GM23338 (cell line): ENCODE data around the gene QRICH1. TPM values are rescaled to one million over a fixed set of nuclear protein-coding genes. Genes with fewer than 3 reads are reported as not detected.

Experiments
- ATAC-seq: fragments of 200-7000 bp; cut with Tn5 transposase; 3 replicates; pipeline ENCODE4 v1.9.1; 2020
- DNase-seq: peaks from one replicate; pipeline ENCODE4 v3.0.0-alpha.2; 2015; ENCODE audit warnings: low spot score
- H2AFZ ChIP-seq: fragments of 200-600 bp; sonication (generic); 2 replicates; pipeline ENCODE4 v1.8.0; 2016; ENCODE audit warnings: antibody characterized with exemption, mild to moderate bottlenecking, moderate library complexity
- H3F3A ChIP-seq: fragments of 200-600 bp; sonication (generic); replicated peaks from 2 replicates; pipeline ENCODE4 v1.8.0; 2017; ENCODE audit warnings: antibody characterized with exemption, mixed run types, low read depth
- H3K27ac ChIP-seq: fragments of 200-600 bp; sonication (generic); 2 replicates; pipeline ENCODE4 v1.6.1; 2016; ENCODE audit warnings: low read depth
- H3K27me3 ChIP-seq: fragments of 200-600 bp; sonication (generic); 2 replicates; pipeline ENCODE4 v1.8.0; 2016; ENCODE audit warnings: mild to moderate bottlenecking, mixed run types, moderate library complexity; ENCODE audit not compliant: insufficient read depth
- H3K36me3 ChIP-seq: fragments of 200-600 bp; sonication (generic); 2 replicates; pipeline ENCODE4 v1.8.0; 2016; ENCODE audit warnings: mild to moderate bottlenecking; ENCODE audit not compliant: insufficient read depth
- H3K4me1 ChIP-seq: fragments of 200-600 bp; sonication (generic); 2 replicates; pipeline ENCODE4 v1.8.0; 2016; ENCODE audit warnings: mild to moderate bottlenecking, moderate library complexity; ENCODE audit not compliant: insufficient read depth
- H3K4me2 ChIP-seq: fragments of 200-600 bp; sonication (generic); 2 replicates; pipeline ENCODE4 v1.7.1; 2017; ENCODE audit warnings: mixed run types
- H3K4me3 ChIP-seq: fragments of 200-600 bp; sonication (generic); 2 replicates; pipeline ENCODE4 v1.6.1; 2016; ENCODE audit warnings: mixed run types
- H3K79me2 ChIP-seq: fragments of 200-600 bp; sonication (generic); replicated peaks from 2 replicates; pipeline ENCODE4 v1.8.0; 2017; ENCODE audit warnings: mild to moderate bottlenecking; ENCODE audit not compliant: insufficient read depth
- H3K9me2 ChIP-seq: fragments of 200-600 bp; sonication (generic); 2 replicates; pipeline ENCODE4 v1.8.0; 2017; ENCODE audit not compliant: insufficient read depth
- H4K20me1 ChIP-seq: fragments of 200-600 bp; sonication (generic); replicated peaks from 2 replicates; pipeline ENCODE4 v1.8.0; 2017; ENCODE audit warnings: mild to moderate bottlenecking; ENCODE audit not compliant: insufficient read depth
- H3K27ac Mint-ChIP-seq: 2 replicates; pipeline ENCODE4 v1.8.0; 2020; ENCODE audit warnings: inconsistent platforms, mild to moderate bottlenecking, moderate library complexity, mixed read lengths
- H3K27me3 Mint-ChIP-seq: 3 replicates; pipeline ENCODE4 v1.8.0; 2022; ENCODE audit warnings: low read depth, mild to moderate bottlenecking, moderate library complexity, mixed read lengths, inconsistent platforms; ENCODE audit not compliant: insufficient read depth, poor library complexity
- H3K36me3 Mint-ChIP-seq: 3 replicates; pipeline ENCODE4 v1.8.0; 2021; ENCODE audit warnings: low read depth, mild to moderate bottlenecking, inconsistent platforms, moderate library complexity, mixed read lengths
- H3K4me1 Mint-ChIP-seq: 3 replicates; pipeline ENCODE4 v1.8.0; 2020; ENCODE audit warnings: mild to moderate bottlenecking, inconsistent platforms, mixed read lengths
- H3K4me3 Mint-ChIP-seq: 3 replicates; pipeline ENCODE4 v1.8.0; 2021; ENCODE audit warnings: moderate library complexity, mild to moderate bottlenecking, inconsistent platforms, mixed read lengths
- H3K9me3 Mint-ChIP-seq: 3 replicates; pipeline ENCODE4 v1.8.0; 2020; ENCODE audit warnings: moderate library complexity, mild to moderate bottlenecking, inconsistent platforms, mixed read lengths
- CREB1 ChIP-seq: fragments of 250-450 bp; sonication (Bioruptor Pico); IDR thresholded peaks from 2 replicates; pipeline ENCODE4 v1.5.0; 2020; ENCODE audit warnings: low read depth, mild to moderate bottlenecking, moderate library complexity
- CTCF ChIP-seq, 2 experiments: fragments of 200-600 bp in 1 of 2; sonication (generic) in 1 of 2; conservative IDR thresholded peaks; 2 replicates each; pipeline versions ENCODE4 v1.5.1 to v1.6.1; 2016 to 2017; ENCODE audit warnings: antibody characterized with exemption in 2 of 2, low read depth in 2 of 2, mild to moderate bottlenecking in 2 of 2, moderate library complexity in 1 of 2
- ETS1 ChIP-seq: IDR thresholded peaks from 2 replicates; pipeline ENCODE4 v1.6.1; 2016; ENCODE audit warnings: antibody characterized with exemption
- EZH2 ChIP-seq: fragments of 200-600 bp; sonication (generic); IDR thresholded peaks from one replicate; pipeline ENCODE4 v1.8.0; 2017; ENCODE audit warnings: antibody characterized with exemption, mild to moderate bottlenecking, low read depth; ENCODE audit not compliant: unreplicated experiment
- EZH2phosphoT487 ChIP-seq: fragments of 200-600 bp; sonication (generic); IDR thresholded peaks from one replicate; pipeline ENCODE4 v1.8.1; 2018; ENCODE audit warnings: antibody characterized with exemption; ENCODE audit not compliant: unreplicated experiment
- JUNB ChIP-seq: IDR thresholded peaks from one replicate; pipeline ENCODE4 v1.6.1; 2016; ENCODE audit warnings: antibody characterized with exemption; ENCODE audit not compliant: unreplicated experiment
- NANOG ChIP-seq: IDR thresholded peaks from 2 replicates; pipeline ENCODE4 v1.6.1; 2016; ENCODE audit warnings: antibody characterized with exemption, borderline replicate concordance
- POLR2AphosphoS5 ChIP-seq: IDR thresholded peaks from 2 replicates; pipeline ENCODE4 v1.6.1; 2016; ENCODE audit warnings: antibody characterized with exemption, low read depth
- STAT1 ChIP-seq: IDR thresholded peaks from one replicate; pipeline ENCODE4 v1.6.1; 2016; ENCODE audit warnings: antibody characterized with exemption; ENCODE audit not compliant: unreplicated experiment
- ZNF114 ChIP-seq: fragments of 250-450 bp; sonication (Bioruptor Pico); IDR thresholded peaks from 2 replicates; pipeline ENCODE4 v1.5.0; 2020; ENCODE audit warnings: mild to moderate bottlenecking, moderate library complexity
- ZNF331 ChIP-seq: fragments of 250-450 bp; sonication (Bioruptor Pico); IDR thresholded peaks from 2 replicates; pipeline ENCODE4 v1.5.0; 2020; ENCODE audit warnings: low read depth, mild to moderate bottlenecking, moderate library complexity
- ZNF462 ChIP-seq: fragments of 250-450 bp; sonication (Bioruptor Pico); IDR thresholded peaks from 2 replicates; pipeline ENCODE4 v1.5.0; 2020; ENCODE audit warnings: mild to moderate bottlenecking, moderate library complexity
- polyA plus RNA-seq: library from polyadenylated mRNA; unstranded; fragments of >200 nt; fragmentation: Nextera tagmentation; extraction: Ambion mirVana; gene quantifications from 2 replicates; pipeline ENCODE4 v1.2.1, GENCODE V29; 2016
- total RNA-seq: library from RNA; depleted of rRNA; stranded (reverse); fragments of >200 nt; shearing (Covaris generic); gene quantifications from 2 replicates; pipeline ENCODE4 v1.2.3, GENCODE V29; 2014
- TF ChIP-seq, protein P1 (sequence below): IDR thresholded peaks from one replicate; pipeline ENCODE4 v1.6.1; 2018; ENCODE audit warnings: antibody characterized with exemption; ENCODE audit not compliant: unreplicated experiment

The QRICH1 gene
- total and polyA plus RNA-seq, 2 experiments from 2014 or later, result 66.9 to 149 TPM

GRCh38 chr3:49028298-49028672 is 65.6 kb downstream of the QRICH1 start (continued):
- TF ChIP-seq ZNF462 (CRISPR knock-in tag) (no peak), JUNB (no peak), EZH2phosphoT487 (no peak), EZH2 (no peak), ETS1 (no peak), CREB1 (CRISPR knock-in tag) (no peak)

DNA sequence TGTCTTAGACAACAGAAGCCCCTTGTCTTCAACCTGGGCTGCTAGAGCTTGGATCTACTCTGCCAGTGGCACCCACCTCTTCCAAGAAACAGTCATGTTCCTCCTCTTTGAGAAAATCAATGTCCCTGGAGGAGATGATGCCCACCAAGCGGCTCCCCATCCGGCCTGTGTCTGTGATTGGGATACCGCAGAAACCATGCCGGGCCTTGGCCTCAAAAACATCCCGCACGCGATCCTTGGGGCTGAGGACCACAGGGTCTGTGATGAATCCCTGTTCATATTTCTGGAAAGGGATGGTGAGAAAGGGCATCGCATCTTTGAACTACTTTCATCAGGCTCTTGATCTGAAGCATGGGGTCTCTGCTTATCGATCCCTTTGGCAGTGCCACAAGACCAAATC is 66.2 kb downstream of the QRICH1 start:
- H3F3A ChIP-seq, result peaks cover 57% of the 10 kb centered on the region
- H4K20me1 ChIP-seq, result peaks cover 25% of the 10 kb centered on the region
- H3K36me3 Mint-ChIP-seq, result peaks cover 91% of the 10 kb centered on the region
- H3K4me2 ChIP-seq, result peak overlapping the region; percentile 98; the same call in 1 of the 2 replicates
- H2AFZ ChIP-seq, result no peak overlapping the region
- H3K27me3 ChIP-seq, result no peaks in the 10 kb centered on the region
- peaks cover 16% of the 10 kb centered on the region; the same call in 1 of the 2 replicates for H3K4me1 ChIP-seq
- peaks cover 28% of the 10 kb centered on the region for H3K4me1 Mint-ChIP-seq
- H3K27me3 Mint-ChIP-seq, result peaks cover 33% of the 10 kb centered on the region
- H3K36me3 ChIP-seq, result peaks cover 54% of the 10 kb centered on the region
- H3K9me3 Mint-ChIP-seq, result no peaks in the 10 kb centered on the region; the same call in 1 of the 3 replicates
- ATAC-seq (no peak), DNase-seq (no peak)
- peaks cover 28% of the 10 kb centered on the region for H3K79me2 ChIP-seq
- H3K27ac ChIP-seq, result no peak overlapping the region
- H3K9me2 ChIP-seq, result no peaks in the 10 kb centered on the region
- H3K27ac Mint-ChIP-seq, result peak overlapping the region; percentile 80; the same call in 1 of the 2 replicates
- H3K4me3 ChIP-seq, result peak overlapping the region; percentile 93; the same call in 1 of the 2 replicates
- peak overlapping the region; percentile 94; the same call in 2 of the 3 replicates for H3K4me3 Mint-ChIP-seq
- TF ChIP-seq POLR2AphosphoS5 (no peak), CREB1 (CRISPR knock-in tag) (no peak), ZNF114 (CRISPR knock-in tag) (no peak), NANOG (no peak), EZH2 (no peak), STAT1 (no peak), ZNF331 (no peak), CTCF (conservative IDR thresholded peaks at IDR 0.05; ENCODE audit: low read depth in 2 of 2) (no peak)
- TF ChIP-seq, protein P1, sequence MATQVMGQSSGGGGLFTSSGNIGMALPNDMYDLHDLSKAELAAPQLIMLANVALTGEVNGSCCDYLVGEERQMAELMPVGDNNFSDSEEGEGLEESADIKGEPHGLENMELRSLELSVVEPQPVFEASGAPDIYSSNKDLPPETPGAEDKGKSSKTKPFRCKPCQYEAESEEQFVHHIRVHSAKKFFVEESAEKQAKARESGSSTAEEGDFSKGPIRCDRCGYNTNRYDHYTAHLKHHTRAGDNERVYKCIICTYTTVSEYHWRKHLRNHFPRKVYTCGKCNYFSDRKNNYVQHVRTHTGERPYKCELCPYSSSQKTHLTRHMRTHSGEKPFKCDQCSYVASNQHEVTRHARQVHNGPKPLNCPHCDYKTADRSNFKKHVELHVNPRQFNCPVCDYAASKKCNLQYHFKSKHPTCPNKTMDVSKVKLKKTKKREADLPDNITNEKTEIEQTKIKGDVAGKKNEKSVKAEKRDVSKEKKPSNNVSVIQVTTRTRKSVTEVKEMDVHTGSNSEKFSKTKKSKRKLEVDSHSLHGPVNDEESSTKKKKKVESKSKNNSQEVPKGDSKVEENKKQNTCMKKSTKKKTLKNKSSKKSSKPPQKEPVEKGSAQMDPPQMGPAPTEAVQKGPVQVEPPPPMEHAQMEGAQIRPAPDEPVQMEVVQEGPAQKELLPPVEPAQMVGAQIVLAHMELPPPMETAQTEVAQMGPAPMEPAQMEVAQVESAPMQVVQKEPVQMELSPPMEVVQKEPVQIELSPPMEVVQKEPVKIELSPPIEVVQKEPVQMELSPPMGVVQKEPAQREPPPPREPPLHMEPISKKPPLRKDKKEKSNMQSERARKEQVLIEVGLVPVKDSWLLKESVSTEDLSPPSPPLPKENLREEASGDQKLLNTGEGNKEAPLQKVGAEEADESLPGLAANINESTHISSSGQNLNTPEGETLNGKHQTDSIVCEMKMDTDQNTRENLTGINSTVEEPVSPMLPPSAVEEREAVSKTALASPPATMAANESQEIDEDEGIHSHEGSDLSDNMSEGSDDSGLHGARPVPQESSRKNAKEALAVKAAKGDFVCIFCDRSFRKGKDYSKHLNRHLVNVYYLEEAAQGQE, result no peak
